Measurements from ENCODE around the gene RXFP2.

- TF ChIP-seq CTCF (IDR thresholded peaks at IDR 0.05 in 8 of 11, conservative IDR thresholded peaks at IDR 0.05 in 3 of 11) (no peak), POLR2A (IDR thresholded peaks at IDR 0.05) (no peak), POLR2AphosphoS5 (IDR thresholded peaks at IDR 0.05) (no peak)
These were observed 21.7 kb upstream of the RXFP2 start for GRCh38 chr13:31717583-31717982.

Data from spleen (tissue), 7 donors.